Measurements from ENCODE around the gene ZNF415.
A peak's percentile ranks its signal among the peaks of the same experiment; 100 is the strongest.
"Not testable (repeated sequence)": the region's sequence is repeated elsewhere in the genome, so short reads cannot be mapped to it uniquely, and the experiment has no call there.

The ZNF415 gene

GRCh38 chr19:53132141-53132991 is at the start of gene ZNF415:
ZNF415 (minus strand) TSS chr19:53132910; CDS start chr19:53122676, 10,234 bp downstream.
- peak; percentile 0 for DNase-seq (ENCODE audit: low read depth, low spot score)

GRCh38 chr19:53182202-53182601 is 49.5 kb upstream of the ZNF415 start:
- DNase-seq (ENCODE audit: low read depth, low spot score), result no peak

GRCh38 chr19:53177986-53178385 is 45.3 kb upstream of the ZNF415 start:
- no peak for DNase-seq (ENCODE audit: low read depth, low spot score)

GRCh38 chr19:53172889-53173288 is 40.2 kb upstream of the ZNF415 start:
- no peak for DNase-seq (ENCODE audit: low read depth, low spot score)

GRCh38 chr19:53165691-53166091 is 33.0 kb upstream of the ZNF415 start:
- no peak for DNase-seq (ENCODE audit: low read depth, low spot score)

DNA sequence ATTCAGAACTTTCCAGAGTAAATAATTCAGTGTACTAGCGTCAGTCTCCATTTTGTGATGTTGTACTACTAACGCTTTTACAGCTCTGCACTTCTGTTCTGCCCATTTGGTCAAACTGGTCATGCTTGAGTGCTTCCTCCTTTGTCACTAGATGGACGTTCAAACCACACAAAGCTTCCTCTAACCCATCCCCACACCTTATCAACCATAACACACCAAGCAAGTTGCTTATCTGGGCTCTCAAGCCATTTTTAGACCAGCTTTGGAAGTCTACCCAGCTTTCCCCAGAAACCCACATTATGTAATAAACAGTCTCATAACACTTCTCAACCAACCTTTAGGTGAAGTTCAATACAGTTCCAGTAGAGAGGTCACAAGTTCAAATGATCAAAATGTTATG is 28.4 kb upstream of the ZNF415 start:
- DNase-seq (ENCODE audit: low read depth, low spot score), result no peak

GRCh38 chr19:53160350-53160749 is 27.6 kb upstream of the ZNF415 start:
- DNase-seq (ENCODE audit: low read depth, low spot score), result no peak

DNA sequence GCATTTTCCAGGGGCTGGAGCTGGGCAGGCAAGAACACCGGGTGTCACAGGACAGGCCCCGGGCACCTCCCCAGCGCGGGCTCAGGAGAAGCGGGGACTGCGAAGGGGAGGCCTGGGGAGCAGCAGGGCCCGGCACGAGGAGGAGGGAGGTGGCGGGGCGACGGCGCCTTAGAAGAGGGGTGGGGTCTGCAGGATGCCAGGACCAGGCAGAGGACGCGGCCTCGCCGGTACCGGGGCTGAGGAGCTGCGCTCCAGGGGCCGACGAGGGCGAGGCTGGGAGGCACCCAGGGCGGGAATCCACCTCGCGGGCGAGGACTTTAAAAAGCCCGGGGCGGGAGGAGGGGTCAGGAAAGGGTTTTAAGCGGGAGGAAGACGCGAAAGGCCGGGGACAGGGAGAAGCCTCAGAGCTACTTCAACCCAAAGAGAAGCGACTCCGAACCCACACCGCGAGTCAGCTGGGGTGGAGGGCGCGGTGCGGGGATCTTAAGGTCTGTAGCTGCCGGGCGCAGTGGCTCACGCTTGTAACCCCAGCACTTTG is 25.5 kb upstream of the ZNF415 start:
- no peak for DNase-seq (ENCODE audit: low read depth, low spot score)

- no peak for DNase-seq (ENCODE audit: low read depth, low spot score)
These were observed 24.9 kb upstream of the ZNF415 start for GRCh38 chr19:53157626-53158025.

DNA sequence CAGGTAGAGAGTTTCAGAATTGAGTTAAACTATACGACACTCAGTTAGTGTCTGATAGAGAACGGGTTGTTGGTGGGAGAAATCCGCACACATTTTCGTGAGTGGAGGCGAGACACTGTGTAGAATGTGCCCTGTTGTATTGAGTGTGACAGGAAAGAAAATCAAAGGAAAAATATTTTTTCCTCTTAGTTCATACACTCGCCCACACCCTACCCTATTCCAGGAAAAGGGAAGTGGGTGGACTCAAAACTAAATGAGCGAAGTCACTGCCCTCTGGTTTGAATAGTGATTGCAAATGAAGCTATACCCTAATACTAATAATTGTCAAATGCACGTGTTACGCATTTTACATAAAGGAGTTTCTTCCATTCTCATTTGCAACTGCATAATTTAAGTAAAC is 24.1 kb upstream of the ZNF415 start:
- no peak for DNase-seq (ENCODE audit: low read depth, low spot score)

- no peak for DNase-seq (ENCODE audit: low read depth, low spot score)
These were observed 14.9 kb upstream of the ZNF415 start for GRCh38 chr19:53147645-53148044.

DNA sequence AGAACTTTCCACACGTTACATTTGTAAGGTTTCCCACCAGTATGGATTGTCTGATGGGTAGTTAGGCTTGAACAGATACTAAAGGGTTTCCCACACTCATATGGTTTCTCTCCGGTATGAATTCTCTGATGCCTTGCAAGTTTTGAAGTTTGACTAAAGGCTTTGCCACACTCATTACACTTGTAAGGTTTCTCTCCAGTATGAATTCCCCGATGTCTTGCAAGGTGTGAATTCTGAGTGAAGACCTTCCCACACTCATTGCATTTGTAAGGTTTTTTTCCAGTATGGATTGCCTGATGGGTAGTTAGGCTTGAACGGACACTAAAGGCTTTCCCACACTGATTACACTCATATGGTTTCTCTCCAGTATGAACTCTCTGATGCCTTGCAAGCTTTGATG is 7.6 kb upstream of the ZNF415 start:
- no peak for DNase-seq (ENCODE audit: low read depth, low spot score)

DNA sequence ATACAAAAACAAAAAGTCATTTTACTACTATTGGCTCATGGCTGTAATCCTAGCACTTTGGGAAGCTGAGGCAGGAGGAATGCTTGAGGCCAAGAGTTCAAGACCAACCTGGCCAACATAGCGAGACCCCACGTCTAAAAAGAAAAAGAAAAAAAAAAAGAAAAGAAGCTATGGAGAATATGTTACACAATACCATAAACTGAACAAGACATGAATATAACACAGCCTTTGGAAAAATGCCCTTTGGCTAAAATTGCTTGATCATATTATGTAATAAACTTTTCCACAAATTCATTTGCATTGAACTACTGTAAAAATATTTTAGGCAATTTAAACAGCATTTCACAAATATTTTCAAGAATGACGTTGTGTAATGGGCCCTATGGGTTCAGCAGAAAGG is 3.7 kb upstream of the ZNF415 start:
- no peak for DNase-seq (ENCODE audit: low read depth, low spot score)

DNA sequence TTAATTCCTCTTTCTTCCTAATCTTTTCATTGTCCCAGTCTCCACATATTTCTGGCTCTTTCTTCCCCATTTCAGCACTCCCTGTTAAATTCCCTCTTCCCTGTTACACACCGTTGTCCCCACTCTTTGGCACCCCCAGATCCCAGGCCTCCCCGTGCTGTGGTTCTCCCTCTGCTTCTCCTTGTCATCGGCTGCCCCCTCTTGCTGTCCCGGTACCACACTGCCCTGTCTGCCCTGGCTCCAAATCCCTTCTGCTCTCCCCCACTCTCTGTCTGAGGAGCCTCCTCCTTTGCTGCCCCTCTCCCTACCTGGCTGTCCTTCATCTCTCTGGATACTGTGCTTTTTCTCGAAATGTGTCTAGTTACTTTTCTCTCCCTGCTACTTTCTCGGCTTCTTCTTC is 983 bp downstream of the ZNF415 start:
- DNase-seq (ENCODE audit: low read depth, low spot score), result no peak

DNA sequence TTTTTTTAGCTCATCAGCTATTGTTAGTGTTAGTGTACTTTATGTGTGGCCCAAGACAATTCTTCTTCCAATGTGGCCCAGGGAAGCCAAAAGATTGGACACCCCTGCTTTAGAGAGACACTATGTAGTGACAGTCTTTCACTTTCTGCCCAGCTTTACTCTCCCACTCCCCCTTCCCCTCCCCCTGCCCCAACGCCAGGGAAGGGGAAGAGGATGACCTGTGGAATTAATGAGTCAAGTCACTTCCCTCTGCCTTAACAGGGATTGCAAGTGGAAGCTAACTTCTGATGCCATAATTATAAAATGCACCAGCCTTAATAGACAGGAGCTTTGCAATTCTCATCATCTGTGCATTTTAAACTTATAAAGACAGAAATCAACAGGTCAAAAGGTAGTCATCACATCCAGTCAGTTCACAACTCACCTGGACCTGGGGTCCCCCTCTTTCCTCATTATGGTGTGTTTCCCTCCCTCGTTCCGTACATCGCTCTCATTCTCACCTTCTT is 1.6 kb downstream of the ZNF415 start:
- DNase-seq (ENCODE audit: low read depth, low spot score), result no peak

- no peak for DNase-seq (ENCODE audit: low read depth, low spot score)
These were observed 2.2 kb downstream of the ZNF415 start for GRCh38 chr19:53130506-53130905.

DNA sequence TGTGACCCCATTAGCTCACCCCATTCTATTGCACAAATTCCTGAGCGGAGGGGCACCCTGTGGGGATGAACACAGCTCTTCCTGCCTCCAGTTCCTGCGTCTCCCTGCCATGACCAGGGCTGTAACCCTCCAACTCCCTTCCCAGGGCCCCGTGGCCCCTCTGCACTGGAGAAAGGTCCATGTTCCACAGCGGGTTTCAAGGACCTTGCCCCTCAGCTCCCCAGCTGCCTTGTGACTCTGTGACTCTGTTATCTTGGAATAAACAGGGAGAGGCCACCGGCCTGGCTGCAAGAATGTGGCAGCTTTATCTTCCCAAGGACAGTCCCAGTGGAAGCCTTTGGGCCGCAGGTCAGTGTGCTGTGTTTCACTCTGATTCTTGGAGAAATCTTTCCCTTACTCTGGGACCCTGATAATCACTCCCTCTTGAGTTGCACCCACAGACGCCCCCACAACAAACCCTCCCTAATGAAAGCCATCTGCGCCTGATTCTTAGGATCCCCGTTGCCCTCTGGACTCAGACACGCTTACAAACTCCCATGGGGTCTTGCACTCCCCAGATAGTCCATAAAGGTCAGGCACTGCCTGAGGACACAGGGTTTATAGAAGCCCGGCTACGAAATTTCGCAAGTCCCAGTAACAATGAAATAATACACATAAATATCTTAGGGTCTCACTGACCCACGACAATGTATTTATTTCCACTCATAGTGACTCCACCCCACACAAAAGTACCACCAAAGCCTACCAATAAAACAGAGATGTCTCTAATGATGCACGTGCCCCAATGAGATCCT is 5.8 kb downstream of the ZNF415 start:
- not testable (repeated sequence) for DNase-seq (ENCODE audit: low read depth, low spot score)

DNA sequence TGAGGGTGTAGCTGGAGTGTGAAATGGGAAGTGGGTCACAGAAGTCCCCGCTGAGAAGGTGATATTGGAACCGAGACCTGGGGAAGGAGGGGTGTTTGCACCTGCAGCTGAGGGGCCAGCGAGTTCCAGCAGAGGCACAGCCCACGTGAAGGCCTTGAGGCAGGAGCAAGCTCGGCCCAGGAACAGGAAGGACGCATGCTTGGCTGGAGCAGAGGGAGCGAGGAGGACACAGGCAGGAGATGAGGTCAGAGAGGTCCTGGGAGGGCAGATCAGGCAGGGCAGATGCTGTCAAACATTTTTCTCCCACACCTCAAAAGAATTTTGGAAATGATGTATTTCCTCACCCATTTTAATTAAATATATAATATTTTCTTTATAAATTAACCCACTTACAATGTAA is 9.3 kb downstream of the ZNF415 start:
- no peak for DNase-seq (ENCODE audit: low read depth, low spot score)

GRCh38 chr19:53112286-53112685 is 20.4 kb downstream of the ZNF415 start:
- no peak for DNase-seq (ENCODE audit: low read depth, low spot score)

DNA sequence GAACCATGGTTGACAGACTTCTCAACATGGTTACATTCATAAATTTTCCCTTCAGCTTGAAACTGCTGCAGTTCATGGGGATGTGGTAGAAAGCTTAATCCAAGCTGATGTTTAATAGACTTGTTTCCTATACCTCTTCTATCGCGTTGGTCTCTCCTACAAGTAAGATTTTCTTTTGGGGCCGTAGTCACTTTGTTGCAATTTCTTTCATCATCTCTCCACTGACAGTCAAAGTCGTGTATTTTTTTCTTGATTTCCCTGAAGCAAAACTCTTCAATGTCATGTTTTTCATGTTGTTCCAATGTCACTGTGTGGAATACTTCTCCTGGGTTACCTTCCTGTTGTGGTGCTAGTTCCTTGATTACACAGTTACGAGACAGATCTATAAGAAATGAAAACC is 23.2 kb downstream of the ZNF415 start:
- DNase-seq (ENCODE audit: low read depth, low spot score), result no peak

DNA sequence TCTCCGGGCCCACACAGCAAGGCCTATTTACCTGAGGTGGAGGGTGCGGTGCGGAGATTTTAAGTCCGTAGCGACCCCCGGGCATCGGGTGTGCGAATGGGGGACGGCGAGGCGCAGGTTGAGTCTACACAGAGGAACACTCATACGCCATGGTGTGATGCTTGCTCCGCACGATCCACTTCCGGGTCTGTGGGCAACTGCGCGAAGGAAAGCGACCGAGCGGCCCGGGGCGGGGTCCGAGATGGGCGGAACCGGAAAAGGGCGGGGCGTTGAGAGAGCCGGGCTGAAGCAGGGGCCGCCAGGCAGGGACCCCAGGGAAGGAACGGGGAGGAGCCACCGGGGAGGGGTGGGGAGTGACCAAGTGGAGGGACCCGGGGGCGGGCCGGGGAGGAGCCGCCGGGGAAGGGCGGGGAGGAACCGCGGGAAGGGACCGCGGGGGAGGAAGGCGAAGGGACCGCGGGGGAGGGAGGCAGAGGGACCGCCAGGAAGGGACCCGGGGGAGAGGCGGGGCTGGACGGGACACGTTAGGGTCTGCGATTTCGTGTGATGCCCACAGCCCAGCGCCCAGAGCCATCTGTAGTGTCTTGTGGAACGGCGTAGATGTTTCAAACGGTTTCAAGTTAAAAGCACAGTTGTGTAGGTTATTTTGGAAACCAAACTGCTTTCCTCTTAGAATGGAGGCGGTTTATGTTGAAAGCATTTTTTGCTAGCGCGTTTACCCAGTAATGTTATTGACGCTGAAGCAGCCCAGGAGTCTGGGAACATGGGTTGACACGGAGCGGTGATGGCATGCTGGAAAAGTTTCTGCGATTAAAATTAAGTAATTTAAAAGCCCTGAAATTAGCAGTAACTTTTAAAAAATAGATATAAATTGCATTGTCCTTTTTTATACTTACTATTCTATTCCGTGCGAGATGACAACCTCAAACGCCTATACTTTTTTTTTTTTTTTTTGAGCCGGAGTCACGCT is 29.2 kb downstream of the ZNF415 start, which contains the start of gene ZNF160:
Gene ZNF160, minus strand, starts transcription at position 189 of the 970 bp plus-strand sequence. CDS start 17,146 bp downstream, outside the sequence.
- peak; percentile 96 for DNase-seq (ENCODE audit: low read depth, low spot score)

Measured in activated CD4-positive, CD25-positive, alpha-beta regulatory T cell treated with anti-CD3 and anti-CD28 coated beads, Interleukin-2, amount 50 U/mL, for 16 hours (primary cell).